GM19455 (cell line): ENCODE measurements around the gene ACP2.

Experiments
- ATAC-seq: cut with Tn5 transposase; IDR thresholded peaks from one replicate; pipeline ENCODE4 v1.9.1; 2021; ENCODE audit not compliant: unreplicated experiment

The ACP2 gene

DNA sequence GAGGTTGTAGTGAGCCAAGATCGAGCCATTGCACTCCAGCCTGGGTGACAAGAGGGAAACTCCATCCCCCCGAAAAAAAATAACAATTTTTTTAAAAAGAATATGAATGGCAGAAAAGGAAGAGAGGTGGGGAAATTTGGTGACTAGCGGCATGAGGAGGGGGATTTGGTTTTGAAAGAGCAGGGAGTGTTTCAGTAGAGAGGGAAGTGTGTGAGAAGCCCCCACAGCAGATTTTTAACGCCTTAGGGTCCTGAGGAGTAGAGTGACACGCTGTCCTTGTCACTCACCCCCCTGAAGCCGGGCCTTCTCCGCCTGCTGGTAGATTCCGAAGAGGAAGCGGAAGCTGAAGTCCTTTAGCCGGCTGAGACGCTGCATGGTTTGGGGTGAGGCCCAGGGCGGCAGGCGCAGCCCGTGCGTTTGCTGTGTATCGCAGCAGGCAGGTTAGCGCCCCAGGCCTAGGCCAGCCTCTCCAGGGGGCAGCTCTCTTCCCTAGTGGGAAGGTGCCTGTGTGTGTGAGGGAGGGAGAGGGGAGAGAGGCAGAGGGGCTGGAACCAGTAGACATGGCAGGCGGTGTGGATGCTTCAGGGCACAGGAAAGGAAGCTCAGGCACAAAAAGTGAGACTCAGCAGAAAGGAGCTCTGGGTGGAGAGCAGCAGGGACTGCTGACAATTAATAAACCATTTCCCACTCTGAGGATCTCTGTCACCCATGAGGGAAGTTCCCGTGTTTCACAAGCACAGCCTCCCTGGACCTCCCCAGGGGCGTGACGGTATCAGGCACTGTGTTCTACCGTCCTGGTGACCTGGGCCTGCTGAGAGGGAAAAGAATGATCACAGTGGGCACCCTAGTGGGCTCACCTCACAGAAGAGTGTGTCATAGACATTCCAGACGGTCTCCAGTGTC is 3.9 kb downstream of the ACP2 start:
- no peak for ATAC-seq

DNA sequence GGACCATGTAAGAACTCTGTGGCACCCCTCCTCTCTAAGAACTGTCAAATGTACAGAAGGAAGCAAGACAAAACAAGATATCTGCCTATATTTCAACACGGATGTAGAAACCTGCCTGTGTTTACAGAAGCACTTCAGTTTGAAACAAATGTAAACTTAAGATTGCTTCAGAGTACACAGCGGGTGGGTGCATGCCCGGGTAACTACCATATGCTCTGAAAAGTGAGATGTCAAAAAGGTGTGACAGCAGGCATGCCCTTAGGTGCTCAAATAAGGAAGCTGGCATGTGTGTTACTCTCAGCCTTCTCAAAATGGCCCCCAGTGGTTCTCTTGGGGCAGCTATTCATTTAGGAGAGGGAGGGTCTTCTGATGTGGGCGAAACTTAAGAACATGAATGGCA is 5.2 kb downstream of the ACP2 start:
- ATAC-seq, result no peak

DNA sequence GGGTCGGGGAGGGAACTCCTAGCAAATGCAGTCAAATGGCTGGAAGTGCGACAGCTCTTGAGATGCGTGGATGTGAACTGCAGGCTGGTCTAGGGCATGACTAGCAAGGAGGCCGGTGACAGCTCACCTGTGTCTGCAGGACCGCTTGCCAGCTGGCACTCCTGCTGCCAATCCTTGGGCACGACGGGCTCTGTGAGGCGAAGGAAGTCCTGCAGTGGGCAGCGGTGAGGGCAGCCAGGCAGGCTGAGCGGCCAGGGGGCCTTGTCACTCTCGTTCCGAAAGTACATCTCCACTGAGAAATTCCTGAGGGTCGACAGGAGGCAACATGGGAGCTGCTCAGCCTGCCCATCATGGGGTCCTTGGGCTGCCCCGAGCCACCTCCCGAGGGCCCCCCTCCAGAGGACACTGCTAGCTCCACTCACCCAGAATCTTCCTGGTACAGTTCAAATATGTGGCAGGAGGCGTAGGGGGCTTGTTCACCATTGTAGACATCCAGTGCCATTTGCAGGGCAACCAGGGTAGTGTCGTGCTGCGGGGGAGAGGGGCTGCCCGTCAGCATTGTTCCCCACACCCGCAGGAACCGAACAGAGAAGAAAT is 5.9 kb downstream of the ACP2 start:
- ATAC-seq, result no peak

DNA sequence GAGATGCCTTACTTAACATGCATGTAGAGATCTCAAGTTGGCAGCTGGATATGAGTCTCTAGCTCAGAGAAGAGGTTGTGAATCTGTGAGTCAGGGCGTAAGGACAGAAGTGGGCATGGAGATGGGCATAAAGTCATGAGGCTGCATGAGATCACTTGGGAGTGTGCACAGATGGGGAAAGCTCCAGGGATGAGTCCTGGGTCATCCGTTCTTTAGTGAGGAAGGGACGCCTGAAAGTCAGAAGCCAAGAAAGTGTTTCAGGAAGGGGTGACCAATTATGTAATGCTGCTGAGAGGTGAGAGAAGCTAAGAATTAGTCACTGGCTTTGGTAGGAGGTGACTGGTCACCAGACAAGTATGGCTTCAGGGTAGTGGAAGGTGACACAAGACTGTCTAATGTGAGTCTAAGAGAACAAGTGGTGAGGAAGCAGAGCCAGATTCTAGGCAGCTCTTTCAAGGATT is 6.7 kb downstream of the ACP2 start:
- no peak for ATAC-seq

DNA sequence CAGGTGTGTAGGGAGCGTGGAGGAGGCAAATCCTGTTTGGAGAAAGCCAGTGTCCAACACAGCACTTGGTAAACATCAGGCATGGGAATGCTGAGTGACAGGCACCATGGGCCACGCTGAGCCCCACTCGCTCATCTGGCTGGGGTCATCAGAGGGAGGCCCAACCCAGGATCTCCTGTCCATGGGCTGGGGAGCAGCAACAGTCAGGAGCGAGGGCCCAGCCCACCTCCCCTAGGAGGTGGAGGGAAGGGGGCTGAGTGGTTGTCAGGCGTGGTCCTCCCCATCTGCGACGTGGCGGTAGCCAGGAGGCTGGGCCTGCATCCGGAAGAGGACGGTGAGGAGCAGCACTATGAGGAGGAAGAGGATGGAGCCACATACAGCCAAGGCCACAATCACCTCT is 8.8 kb downstream of the ACP2 start:
- ATAC-seq, result no peak

DNA sequence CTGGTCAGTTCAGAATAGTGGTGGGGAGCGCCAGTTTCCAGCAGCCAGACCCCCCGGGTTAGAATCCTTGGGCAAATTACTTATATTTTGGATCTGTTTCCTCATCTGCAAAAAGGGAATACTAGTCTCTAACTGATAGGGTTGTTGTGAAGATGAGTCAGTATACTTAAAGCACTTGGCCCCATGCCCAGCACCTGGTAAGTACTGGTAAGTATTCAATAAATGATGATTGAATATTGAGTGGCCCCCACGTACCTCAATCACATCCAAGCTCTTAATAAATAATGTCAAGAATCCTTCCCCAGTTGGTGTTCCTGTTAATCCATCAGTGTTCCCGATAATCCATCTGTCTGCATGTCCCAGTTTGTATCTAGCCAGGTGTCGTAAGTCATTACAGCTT is 12.1 kb downstream of the ACP2 start:
- no peak for ATAC-seq

DNA sequence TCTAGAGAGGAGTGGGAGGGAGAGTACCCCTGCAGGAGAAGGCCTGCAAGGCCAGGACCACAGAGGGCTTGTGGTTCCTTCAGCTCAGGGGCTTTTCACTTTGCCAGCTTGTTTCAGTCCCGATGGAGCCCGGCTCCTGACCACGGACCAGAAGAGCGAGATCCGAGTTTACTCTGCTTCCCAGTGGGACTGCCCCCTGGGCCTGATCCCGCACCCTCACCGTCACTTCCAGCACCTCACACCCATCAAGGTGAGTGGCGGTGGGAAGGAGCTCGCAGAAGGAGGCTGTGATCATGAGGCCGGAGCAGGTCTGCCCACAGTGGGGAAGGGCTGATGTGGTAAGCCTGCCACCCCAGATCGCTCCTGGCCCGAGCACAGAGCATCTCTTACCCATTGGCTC is 13.5 kb downstream of the ACP2 start:
- no peak for ATAC-seq

DNA sequence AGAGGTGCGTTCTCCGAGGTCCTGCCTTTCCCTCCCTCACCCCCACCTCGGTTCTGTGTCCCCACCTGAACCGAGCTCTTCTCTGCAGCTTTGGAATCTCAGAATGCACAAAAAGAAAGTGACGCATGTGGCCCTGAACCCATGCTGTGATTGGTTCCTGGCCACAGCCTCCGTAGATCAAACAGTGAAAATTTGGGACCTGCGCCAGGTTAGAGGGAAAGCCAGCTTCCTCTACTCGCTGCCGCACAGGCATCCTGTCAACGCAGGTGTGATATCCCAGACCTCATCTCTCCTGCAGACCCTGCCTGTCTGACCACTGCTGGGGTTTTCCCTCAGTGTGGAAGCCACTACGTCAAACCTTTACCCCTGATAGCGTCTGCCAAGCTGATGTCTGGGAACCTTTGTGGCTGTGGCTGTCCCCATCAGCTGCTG is 13.9 kb downstream of the ACP2 start:
- ATAC-seq, result no peak

DNA sequence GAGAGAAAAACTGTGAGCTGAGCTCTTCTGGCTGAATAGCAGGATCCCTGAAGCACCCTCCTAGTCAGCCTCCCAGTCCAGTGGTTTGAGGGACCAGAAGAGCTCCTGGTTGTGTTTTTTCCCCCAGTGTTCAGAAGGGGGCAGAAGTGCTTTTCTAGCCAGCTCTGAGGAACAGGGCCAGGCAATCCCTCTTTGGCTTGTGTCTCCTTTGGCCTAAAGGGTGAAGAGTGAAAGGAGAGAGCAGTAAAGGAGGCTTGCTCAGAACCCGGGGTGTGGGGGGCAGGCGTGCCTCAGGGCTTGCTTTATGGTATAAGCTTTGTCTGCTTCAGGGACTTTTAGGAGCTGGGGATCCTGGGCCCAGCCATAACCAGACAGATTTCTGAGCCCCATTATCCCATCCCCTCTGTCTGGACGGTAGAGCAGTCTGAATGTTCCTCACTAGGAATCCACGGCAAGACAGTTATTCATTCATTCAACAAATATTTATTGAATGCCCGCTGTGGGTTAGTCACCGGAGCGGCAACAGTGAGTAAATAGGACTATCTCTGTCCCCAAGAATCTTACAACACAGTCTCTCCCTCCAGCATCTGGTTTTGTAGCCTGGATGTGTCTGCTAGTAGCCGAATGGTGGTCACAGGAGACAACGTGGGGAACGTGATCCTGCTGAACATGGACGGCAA is 14.5 kb downstream of the ACP2 start:
- ATAC-seq, result no peak

DNA sequence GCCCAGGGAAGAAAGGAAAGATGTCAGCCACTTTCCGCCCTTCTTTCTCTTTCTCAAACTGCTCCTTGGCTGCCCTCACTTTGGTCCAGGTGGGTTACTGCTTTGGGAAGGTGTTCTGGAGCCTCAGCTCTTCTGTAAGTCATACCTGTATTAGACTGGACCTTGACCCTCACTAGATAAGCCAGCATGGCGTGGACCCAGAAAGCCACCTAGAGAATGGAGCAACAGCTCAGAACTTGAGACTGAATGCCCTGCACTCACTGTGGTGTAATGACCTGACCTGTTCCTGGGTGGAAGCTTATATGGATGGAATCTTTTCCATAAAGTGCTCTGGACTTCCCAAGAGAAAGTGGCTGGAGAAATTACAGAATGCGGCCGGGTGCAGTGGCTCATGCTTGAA is 15.6 kb downstream of the ACP2 start:
- ATAC-seq, result no peak

DNA sequence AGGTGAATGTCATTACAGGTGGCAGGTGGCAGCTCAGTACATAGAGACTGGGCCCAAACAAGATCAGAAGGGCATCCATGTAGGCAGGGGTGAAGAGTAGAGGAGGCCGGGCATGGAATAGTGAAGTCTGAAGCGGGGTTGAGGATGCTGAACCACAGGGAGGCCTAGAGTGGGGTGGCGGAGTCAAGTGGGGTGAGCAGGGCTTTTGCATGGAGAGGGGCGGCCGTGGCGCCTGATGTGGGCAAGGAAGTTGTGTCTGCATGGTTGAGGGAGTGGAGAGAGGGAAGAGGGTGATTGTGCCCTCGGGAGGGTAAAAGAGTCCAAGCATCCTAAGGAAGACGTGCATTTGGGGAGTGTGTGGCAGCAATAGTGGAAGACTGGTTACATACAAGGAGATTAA is 19.5 kb downstream of the ACP2 start:
- no peak for ATAC-seq

DNA sequence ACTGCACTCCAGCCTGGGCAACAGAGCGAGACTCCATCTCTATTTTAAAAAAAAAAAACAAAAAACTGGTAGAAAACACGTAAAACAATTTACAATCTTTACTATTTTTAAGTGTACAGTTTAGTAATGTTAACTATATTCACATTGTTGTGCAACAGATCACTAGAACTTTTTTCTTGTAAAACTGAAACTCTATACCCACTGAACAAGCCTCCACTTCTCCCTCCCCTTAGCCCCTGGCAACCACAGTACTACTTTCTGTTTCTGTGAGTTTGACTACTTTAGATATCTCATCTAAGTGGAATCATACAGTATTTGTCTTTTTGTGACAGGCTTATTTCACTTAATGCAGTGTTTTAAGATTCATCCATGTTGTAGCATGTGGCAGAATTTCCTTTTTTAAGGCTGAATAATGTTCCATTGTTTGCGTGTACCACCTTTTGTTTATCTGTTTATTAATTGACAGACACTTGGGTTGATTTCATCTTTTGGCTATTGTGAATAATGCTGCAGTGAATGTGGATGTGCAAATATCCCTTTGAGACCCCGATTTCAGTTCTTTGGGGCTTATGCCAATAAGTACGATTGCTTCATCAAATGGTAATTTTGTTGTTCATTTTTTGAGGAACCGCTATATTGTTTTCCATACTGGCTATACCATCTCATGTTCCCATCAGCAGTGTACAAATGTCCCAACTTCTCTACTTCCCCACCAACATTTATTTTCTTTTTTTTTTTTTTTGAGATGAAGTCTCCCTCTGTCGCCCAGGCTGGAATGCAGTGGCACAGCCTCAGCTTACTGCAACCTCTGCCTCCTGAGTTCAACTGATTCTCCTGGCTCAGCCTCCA is 22.8 kb downstream of the ACP2 start:
- ATAC-seq, result peak; percentile 90

DNA sequence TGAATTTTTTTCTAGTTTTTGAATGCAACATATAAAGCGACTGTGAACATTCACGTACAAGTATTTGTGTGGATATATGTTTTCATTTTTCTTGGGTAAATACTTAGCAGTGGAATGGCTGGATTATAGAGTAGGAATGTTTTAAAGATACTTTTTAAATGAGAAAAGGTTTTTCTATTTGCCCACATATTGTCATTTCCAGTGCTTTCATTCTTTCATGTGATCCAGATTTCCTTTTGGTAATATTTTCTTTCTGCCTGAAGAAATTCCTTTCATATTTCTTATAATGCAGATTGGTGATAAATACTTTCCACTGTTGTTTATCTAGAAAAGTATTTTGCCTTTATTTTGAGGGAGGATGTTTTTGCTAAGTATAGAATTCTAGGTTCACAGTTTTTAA is 25.9 kb downstream of the ACP2 start:
- ATAC-seq, result no peak

DNA sequence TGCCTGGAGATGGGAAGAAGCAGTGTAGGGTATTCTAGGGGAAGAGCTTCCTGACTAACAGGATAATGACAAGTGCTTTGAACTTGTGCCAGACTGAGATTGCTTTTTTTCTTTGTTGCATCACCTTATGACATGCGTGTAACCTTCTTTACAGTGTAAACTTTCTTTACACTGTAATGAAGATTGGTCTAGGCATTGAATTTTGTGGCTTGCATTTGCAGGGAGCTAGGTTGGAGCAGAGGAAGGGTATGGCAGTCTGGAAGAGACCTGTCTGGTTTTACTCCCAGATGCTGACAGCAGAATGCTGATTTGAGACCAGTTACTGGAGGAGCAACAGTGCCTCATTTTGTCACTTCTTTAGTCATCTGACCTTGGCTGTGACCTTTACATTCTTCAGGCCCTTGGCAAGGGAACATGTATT is 28.2 kb downstream of the ACP2 start:
- no peak for ATAC-seq

DNA sequence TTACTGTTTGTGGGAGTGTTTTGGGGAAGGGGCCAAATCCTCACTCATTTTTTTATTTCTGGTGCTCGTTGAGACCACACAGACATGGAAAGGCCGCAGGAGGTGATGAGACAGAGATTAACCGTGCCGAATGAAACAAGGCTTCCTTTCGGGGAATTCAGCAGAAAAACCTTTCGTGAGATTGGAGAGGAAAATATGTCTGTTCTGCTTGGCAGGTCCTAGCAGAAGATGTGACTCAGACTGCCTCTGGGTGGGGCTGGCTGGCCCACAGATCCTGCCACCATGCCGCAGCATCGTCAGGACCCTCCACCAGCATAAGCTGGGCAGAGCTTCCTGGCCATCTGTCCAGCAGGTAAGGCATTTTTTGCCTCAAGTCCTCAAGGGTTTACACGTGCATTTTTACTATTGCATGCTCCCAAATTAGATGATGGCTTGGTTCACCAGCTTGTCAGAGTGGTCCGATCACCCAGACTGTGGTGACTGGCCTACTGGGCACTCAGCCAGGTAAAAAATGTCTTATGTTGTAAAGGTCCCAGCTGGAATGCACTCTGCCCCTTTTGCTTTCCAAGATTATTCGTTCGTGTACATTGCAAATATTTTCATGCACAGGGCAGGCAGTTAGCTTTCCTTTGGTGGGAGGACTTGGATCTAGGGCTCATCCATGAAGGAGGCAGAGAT is 32.4 kb downstream of the ACP2 start:
- no peak for ATAC-seq

DNA sequence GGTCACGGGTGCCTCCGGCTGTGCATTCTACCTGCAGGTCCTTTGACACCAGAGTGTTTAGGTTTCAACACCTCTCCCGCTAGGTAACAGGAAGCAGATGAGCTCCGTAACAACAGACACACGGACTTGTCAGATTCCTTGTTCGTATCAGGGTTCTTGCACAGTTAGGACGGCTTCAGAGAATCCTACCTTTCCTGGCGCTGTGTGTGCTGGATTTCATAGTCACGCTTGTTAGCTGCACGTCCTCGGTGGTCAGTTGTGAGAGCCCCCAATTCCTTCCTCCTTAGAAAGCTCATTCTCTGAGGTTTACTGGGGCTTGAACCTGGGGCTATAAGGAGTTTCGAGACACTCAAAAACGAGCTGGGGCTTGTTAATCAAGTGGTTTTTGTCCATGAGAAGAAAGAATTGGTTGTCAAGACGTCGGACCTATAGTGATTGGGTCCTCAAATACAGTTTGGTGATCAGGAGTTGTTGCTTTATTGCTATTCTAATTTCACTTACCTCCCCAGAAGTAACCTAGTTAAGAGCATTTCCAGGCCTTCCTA is 33.2 kb downstream of the ACP2 start:
- ATAC-seq, result no peak

DNA sequence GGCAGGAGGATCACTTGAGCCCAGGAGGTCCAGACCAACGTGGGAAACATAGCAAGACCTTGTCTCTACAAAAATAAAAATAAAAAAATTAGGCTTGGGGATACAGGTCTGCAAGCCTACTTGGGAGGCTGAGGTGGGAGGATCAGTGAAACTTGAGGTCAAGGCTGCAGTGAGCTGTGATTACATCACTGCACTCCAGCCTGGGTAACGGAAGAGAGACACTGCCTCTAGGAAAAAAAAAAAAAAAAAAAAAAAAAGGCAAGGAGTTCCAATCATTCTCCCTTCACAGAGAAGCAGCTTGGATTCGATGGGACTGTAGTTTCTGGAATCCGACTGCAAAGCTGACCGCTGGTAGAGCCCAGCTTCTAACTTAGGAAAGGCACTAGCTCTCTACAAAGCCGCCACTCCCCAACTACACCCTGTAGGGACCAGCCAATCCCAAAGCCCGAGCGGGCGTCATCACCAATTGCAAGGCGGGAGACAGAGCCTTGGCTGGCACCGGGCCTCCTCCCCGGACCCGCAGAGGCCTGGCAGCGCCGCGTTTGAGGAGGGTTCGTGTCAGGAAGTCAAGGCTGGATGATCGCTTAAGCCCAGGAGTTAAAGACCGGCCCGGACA is 34.6 kb downstream of the ACP2 start:
- ATAC-seq, result peak; percentile 59

DNA sequence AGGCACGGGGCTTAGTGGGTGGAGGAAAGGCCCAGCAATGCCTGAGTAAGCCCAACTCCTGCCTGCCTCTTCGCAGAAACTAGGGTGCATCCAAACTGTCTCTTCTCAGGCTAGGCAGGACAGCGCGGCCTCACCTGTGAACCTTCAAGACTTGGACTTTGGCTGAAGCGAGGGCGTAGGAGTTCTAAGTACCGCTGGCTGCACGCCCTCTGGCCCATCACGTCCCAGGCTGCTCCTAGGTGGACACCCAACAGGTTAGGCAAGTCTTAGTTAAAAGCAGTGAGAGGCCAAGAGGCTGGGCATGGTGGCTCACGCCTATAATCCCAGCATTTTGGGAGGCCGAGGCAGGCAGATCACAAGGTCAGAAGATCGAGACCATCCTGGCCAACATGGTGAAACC is 35.7 kb downstream of the ACP2 start:
- no peak for ATAC-seq

DNA sequence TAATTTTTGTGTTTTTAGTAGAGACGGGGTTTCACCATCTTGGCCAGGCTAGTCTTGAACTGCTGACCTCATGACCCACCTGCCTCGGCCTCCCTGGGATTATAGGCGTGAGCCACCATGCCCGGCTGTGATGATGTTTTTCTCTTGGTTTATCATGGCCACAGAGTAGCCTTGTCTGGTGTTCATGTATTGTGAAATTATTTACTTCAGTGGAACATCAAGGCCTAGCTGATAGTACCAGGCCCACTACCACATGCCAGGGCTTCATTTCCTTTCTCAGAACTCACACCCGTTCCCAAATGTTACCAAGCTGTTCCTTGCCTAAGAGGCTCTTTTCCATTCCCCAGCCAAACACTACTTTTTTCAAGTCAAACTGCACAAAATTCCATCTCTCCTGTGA is 40.0 kb downstream of the ACP2 start:
- ATAC-seq, result no peak
